Measurements from ENCODE around the gene OPRM1.
"Not testable (repeated sequence)": the region's sequence is repeated elsewhere in the genome, so short reads cannot be mapped to it uniquely, and the experiment has no call there.

OPRM1 gene

DNA sequence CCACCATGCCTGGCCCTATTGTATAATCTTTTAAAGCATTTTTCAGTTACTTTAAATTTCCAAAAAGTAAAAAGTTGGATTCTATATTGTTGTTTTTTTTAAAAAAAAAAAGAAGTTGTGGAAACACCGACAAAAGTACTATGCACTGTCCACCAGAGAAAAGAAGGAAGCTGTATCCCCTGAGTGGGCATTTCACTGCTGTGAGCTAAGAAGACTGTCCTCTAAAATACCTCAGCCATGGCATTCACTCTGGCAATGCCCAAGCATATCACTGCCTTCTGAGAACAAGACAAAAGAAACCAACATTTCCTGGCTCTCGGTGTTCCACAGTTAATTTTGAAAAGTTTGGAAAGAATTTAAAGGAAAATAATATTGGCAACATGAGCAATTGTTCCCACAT is 199.8 kb downstream of the OPRM1 start:
- no peak for DNase-seq (ENCODE audit: low read depth in 2 of 2)

DNA sequence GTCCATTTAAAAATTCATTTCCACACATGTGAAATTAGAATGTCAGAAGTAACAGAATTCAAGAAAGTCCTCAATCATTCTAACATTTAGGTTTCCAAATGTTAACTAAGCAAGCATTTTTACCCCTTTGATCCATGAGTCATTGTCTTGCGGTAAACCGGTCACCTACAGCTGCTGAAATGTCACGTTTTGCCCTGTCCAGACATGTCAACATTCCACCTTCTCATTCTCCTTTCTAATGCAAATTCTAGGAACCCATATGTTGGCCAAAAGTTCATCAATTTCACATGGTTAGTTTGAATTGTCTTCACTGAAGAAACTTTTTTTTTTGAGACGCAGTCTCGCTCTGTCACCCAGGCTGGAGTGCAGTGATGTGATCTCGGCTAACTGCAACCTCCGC is 200.4 kb downstream of the OPRM1 start:
- DNase-seq (ENCODE audit: low read depth in 2 of 2), result no peak

GRCh38 chr6:154241061-154241460 is 202.0 kb downstream of the OPRM1 start:
- not testable (repeated sequence) for DNase-seq (ENCODE audit: low read depth in 2 of 2)

DNA sequence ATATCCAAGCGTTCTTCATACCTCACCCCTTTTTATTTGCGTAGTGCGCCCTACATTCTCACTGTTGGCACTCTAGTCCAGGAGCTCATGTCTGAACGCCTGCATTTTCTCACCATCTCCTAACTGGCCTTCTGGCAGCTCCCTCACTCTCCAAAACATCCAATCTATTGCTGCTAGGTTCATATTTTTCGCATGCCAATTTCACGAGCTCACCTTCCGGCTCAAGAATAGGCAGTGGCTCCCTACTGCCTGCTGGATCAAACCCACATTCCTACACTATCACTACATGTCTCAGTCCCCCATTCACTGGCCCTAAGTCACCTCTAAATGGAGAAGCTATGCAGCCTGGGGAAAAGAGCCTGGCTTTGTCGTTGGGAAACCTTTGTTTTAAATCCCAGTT is 202.5 kb downstream of the OPRM1 start:
- no peak for DNase-seq (ENCODE audit: low read depth in 2 of 2)

- DNase-seq (ENCODE audit: low read depth in 2 of 2), result no peak
Measured at GRCh38 chr6:154242617-154243357, 203.7 kb downstream of the OPRM1 start.

DNA sequence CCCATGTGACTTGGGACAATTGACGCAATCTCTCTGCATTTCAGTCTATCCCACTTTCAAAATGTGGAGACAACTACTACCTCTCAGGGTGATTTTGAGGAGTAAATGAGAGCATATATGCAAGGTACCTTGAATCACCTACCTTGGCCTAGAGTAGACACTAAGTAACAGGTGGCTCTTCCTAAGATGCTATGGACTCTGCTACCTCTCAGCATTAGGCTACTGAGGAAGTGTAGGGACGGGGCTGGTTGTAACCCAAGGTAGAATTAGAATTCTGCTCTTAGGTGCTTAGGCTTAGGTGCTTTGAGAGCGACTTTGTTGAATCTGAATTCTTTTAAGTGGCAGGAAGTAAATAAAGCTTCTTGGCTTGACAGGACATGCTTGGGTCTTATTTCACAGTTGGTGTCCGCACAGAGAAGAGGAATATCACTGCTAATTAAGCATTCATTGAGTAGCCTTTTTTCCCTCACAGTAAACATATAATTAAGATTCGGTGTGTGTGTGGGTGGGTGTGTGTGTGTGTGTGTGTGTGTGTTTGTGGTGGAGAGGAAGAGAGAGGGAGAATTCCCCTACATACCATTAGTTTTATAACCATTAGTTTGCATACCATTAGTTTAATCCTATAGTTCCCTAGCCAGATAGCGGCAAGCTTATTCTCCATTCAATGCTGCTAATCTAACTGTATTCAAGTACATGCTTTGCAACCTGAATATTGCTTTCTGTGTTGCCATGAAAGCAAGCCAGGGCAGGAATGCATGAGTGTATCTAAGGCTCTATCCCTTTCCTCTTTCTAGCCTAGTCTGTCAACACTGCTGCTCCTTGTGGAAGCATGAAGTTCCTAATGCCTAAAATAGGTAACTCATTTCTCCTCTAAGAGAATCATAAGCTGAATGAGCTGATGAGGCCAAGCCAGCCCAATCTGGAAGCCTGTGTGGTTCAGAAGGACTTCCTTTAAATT is 205.0 kb downstream of the OPRM1 start:
- DNase-seq (ENCODE audit: low read depth in 2 of 2), result no peak

DNA sequence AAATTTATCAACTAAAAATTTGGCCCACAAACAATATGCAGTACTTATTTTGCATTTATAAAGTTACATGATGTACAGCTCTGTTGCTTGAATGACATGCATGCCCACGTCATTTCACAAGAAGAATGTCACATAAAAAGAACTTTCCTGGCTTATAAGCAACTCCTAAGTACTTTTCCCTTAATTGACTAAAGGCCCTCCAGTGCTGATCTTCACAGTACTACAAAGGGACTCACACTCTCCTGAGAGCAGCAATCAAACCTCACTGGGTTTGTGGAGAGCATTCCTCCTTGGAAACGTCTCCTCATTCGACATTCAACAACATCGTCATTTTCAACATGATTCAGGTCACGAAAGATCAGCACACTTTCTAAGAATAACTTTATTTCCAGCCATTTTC is 206.5 kb downstream of the OPRM1 start:
- DNase-seq (ENCODE audit: low read depth in 2 of 2), result no peak

- DNase-seq (ENCODE audit: low read depth in 2 of 2), result no peak
Measured at GRCh38 chr6:154246723-154247118, 207.7 kb downstream of the OPRM1 start.

DNA sequence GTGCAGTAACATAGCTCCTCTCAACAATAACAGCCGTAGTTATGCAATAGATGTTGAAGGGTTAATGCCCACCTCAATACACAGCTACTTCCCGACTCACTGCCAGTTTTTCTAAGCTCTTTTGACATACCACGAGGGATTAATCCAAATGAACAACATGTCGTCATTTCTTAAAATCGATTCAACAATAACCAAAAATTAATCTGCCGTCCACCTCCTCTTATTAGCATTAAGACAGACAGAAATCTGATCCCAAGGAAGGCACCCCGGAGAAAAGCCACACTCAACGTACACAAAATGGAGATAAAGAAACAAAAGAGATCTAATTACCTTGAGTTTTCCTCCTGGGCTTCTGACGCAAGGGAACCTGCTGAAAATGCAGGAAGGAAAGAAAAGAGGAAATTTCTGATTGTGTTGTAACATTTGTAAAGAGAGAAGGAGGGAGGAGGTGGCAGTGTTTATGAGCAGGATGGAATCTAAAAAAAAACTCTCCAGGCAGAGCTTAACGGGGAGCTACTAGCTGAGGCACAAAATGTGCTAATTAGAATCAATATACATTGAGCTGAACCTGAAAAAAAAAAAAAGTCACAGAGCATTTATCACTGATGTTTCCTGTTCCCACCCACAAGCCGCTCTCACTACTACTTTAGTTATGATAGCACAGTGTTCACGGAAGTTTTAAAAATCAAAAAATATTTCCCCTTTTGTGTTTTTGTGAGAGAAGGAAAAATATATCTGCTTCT is 208.2 kb downstream of the OPRM1 start:
- DNase-seq (ENCODE audit: low read depth in 2 of 2), result no peak

DNA sequence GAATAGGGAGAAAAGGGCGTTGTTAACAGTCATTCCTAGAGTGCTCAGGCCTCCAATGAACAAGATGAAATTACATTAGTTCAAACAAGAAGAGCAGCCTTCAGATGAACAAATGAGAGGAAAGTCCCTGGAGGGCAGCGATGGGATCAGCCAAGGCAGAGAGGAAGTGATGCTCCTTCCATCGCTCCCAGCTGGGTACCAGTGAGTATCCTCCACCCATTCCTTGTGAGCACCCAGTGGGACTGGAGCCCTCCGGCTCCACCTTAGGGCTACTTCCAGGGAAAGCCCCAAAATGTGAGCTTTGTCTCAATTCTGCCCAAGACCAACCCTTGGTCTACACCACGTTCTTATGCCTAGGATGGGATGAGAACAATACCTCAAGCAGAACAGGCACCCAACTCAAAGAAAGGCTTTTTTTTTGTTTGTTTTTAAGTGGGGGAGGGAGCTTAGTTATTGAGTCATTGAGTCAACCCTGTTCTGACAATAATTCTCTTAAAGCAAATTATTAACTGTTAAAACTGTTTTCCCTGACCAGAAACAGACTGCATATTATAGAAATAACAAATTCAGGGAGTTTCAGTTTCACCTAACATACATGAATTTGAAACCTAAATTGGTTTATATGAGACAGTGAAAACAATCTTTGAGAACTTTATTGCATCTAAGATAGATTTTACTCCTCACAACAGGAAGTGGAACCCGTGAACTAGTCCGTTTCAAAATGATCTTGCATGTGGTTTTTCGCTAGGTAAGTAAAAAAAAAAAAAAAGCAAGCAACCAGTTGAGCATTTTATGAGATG is 210.7 kb downstream of the OPRM1 start:
- DNase-seq (ENCODE audit: low read depth in 2 of 2), result no peak

GRCh38 chr6:154251116-154251515 is 212.1 kb downstream of the OPRM1 start:
- DNase-seq (ENCODE audit: low read depth in 2 of 2), result no peak

DNA sequence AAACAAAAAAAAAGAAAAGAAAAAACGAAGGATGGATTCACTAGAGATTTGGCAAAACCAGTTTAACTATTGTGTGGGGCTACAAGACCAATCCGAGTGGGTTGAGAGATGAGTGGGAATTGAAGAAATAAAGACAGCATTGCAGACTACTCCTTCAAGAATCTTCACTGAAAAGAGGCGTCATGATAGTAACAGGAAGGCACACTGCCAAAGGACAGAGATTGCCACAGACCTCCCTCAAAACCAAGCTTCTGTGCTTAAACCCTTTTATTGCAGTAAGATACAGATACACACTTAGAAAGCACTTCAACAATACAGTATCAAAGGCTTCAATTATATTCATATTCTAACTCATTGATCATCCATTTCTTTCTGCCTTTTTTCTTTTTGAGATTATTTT is 213.6 kb downstream of the OPRM1 start:
- no peak for DNase-seq (ENCODE audit: low read depth in 2 of 2)

- no peak for DNase-seq (ENCODE audit: low read depth in 2 of 2)
Measured at GRCh38 chr6:154257067-154257466, 218.0 kb downstream of the OPRM1 start.

GRCh38 chr6:154258064-154258757 is 219.2 kb downstream of the OPRM1 start:
- no peak for DNase-seq (ENCODE audit: low read depth in 2 of 2)

GRCh38 chr6:154261688-154262397 is 222.8 kb downstream of the OPRM1 start:
- no peak for DNase-seq (ENCODE audit: low read depth in 2 of 2)

DNA sequence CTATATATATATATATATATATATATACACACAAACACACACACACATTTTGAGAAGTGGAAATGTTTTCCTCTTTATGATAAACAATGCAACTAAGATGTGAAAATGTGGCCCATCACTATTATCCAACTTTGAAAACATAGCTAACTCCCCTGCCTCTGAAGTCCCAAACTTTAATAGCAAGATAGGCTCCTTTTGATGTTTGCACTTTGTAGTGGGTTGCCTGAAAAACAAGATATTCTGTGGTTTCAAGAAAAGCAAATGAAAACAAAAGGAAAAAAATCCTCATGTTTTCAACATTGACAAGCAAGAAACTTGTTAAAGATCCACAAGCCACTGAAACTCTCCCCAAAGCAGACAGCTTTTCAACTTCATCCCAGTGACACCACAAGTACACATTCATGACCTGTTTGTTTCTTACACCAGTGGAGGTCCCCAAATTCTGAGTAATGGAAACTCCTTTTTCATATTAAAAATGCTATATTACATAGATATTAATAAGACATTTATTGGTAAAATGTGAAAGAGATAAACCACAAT is 227.6 kb downstream of the OPRM1 start:
- no peak for DNase-seq (ENCODE audit: low read depth in 2 of 2)

DNA sequence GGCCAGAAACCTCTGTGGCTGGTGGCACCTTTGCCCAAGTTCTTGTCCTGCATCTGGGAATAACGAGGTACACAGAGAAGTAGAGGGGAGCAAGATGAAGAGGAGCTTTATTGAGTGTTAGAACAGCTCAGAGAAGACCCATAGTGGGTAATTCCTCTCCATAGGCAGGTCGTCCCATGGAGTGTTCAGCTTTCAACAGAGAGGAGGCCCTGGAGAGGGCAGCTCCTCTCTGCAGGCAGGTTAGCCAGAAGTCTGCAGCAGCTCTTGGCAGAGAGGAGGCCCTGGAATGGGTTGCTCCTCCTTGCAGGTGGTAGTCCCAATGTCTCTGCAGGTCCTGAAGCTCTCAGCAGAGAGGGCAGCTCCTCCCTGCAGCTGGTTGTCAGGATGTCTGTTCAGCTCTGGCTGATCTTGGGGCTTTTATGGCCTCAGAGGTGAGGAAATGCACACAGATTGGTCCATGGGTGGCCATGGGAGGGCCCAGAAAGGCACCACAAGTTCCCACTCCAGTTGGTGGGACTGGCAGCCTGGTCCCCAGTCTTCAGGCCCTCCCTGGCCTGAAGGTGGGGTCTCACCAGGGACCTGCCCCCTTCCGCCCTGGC is 228.6 kb downstream of the OPRM1 start:
- no peak for DNase-seq (ENCODE audit: low read depth in 2 of 2)

GRCh38 chr6:154268486-154268885 is 229.4 kb downstream of the OPRM1 start:
- no peak for DNase-seq (ENCODE audit: low read depth in 2 of 2)

GRCh38 chr6:154274168-154274567 is 235.1 kb downstream of the OPRM1 start:
- no peak for DNase-seq (ENCODE audit: low read depth in 2 of 2)

Measured in activated CD4-positive, alpha-beta T cell treated with anti-CD3 and anti-CD28 coated beads for 24 hours (primary cell).